Measurements from ENCODE around the gene TBC1D22A. TPM values are rescaled to one million over a fixed set of nuclear protein-coding genes. Genes with fewer than 3 reads are reported as not detected.

The TBC1D22A gene
- total and polyA plus RNA-seq, 4 donors = 4.1 to 12.4 (median 8.4) TPM

DNA sequence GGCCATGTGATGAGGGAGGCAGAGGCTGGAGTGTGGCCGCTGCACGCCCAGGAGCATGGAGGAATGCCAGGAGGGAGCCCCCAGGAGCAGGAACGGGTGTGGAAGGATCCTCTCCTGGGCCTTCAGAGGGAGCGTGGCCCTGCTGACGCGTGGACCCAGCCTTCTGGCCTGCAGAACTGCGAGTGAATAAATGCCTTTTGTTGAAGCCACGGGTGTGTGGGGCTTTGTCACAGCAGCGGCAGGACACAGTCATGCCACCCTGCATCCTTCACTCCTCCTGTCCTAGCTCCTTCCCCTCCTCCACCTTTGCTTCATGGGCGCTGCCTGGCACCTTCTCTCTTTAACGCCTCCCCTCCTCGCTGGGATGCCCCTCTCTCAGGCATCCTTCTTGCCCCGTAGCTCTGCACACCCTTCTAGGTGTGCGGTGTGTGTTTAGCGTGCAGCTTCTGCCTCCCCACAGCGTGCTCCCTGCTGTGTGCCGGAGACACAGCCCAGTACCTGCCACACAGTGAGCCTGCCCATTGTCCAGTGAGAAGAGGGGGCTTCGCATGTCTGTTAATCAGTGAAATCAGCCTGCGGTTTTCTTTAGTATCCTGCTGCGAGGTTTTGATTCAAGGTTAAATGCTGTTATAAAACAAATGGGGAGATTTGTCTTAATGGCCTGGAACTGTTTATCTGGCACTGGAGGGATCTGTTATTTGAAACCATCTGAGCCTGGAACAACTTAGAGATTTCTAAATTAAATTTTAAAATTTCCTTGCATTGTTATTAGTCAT lies 459.6 kb downstream of the TBC1D22A start:
- no peak for TF ChIP-seq FOXA2 (IDR thresholded peaks at IDR 0.05)
- no peak for TF ChIP-seq EGR1 (IDR thresholded peaks at IDR 0.05; ENCODE audit: low read depth in 2 of 2)
- TF ChIP-seq, protein P1, sequence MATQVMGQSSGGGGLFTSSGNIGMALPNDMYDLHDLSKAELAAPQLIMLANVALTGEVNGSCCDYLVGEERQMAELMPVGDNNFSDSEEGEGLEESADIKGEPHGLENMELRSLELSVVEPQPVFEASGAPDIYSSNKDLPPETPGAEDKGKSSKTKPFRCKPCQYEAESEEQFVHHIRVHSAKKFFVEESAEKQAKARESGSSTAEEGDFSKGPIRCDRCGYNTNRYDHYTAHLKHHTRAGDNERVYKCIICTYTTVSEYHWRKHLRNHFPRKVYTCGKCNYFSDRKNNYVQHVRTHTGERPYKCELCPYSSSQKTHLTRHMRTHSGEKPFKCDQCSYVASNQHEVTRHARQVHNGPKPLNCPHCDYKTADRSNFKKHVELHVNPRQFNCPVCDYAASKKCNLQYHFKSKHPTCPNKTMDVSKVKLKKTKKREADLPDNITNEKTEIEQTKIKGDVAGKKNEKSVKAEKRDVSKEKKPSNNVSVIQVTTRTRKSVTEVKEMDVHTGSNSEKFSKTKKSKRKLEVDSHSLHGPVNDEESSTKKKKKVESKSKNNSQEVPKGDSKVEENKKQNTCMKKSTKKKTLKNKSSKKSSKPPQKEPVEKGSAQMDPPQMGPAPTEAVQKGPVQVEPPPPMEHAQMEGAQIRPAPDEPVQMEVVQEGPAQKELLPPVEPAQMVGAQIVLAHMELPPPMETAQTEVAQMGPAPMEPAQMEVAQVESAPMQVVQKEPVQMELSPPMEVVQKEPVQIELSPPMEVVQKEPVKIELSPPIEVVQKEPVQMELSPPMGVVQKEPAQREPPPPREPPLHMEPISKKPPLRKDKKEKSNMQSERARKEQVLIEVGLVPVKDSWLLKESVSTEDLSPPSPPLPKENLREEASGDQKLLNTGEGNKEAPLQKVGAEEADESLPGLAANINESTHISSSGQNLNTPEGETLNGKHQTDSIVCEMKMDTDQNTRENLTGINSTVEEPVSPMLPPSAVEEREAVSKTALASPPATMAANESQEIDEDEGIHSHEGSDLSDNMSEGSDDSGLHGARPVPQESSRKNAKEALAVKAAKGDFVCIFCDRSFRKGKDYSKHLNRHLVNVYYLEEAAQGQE (IDR thresholded peaks at IDR 0.05) = no peak
- TF ChIP-seq, protein P2, sequence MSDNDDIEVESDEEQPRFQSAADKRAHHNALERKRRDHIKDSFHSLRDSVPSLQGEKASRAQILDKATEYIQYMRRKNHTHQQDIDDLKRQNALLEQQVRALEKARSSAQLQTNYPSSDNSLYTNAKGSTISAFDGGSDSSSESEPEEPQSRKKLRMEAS (IDR thresholded peaks at IDR 0.05) = no peak
- no peak for TF ChIP-seq HNF4G (IDR thresholded peaks at IDR 0.05)
- TF ChIP-seq FOXA1 (IDR thresholded peaks at IDR 0.05) = no peak
- TF ChIP-seq, protein P3, sequence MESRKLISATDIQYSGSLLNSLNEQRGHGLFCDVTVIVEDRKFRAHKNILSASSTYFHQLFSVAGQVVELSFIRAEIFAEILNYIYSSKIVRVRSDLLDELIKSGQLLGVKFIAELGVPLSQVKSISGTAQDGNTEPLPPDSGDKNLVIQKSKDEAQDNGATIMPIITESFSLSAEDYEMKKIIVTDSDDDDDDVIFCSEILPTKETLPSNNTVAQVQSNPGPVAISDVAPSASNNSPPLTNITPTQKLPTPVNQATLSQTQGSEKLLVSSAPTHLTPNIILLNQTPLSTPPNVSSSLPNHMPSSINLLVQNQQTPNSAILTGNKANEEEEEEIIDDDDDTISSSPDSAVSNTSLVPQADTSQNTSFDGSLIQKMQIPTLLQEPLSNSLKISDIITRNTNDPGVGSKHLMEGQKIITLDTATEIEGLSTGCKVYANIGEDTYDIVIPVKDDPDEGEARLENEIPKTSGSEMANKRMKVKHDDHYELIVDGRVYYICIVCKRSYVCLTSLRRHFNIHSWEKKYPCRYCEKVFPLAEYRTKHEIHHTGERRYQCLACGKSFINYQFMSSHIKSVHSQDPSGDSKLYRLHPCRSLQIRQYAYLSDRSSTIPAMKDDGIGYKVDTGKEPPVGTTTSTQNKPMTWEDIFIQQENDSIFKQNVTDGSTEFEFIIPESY (IDR thresholded peaks at IDR 0.05) = no peak
- no peak for TF ChIP-seq RXRA (IDR thresholded peaks at IDR 0.05)
- TF ChIP-seq, protein P4, sequence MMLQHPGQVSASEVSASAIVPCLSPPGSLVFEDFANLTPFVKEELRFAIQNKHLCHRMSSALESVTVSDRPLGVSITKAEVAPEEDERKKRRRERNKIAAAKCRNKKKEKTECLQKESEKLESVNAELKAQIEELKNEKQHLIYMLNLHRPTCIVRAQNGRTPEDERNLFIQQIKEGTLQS (IDR thresholded peaks at IDR 0.05) = no peak
- TF ChIP-seq, protein P5, sequence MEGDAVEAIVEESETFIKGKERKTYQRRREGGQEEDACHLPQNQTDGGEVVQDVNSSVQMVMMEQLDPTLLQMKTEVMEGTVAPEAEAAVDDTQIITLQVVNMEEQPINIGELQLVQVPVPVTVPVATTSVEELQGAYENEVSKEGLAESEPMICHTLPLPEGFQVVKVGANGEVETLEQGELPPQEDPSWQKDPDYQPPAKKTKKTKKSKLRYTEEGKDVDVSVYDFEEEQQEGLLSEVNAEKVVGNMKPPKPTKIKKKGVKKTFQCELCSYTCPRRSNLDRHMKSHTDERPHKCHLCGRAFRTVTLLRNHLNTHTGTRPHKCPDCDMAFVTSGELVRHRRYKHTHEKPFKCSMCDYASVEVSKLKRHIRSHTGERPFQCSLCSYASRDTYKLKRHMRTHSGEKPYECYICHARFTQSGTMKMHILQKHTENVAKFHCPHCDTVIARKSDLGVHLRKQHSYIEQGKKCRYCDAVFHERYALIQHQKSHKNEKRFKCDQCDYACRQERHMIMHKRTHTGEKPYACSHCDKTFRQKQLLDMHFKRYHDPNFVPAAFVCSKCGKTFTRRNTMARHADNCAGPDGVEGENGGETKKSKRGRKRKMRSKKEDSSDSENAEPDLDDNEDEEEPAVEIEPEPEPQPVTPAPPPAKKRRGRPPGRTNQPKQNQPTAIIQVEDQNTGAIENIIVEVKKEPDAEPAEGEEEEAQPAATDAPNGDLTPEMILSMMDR (IDR thresholded peaks at IDR 0.05; ENCODE audit: low read depth, low read length, missing input control) = no peak
- TF ChIP-seq NR2F2 (IDR thresholded peaks at IDR 0.05) = no peak
- no peak for TF ChIP-seq GABPA (IDR thresholded peaks at IDR 0.05 in 1 of 2, conservative IDR thresholded peaks at IDR 0.05 in 1 of 2)
- TF ChIP-seq YY1 (IDR thresholded peaks at IDR 0.05) = no peak
- TF ChIP-seq RAD21 (IDR thresholded peaks at IDR 0.05) = no peak
- no peak for TF ChIP-seq TAF1 (conservative IDR thresholded peaks at IDR 0.05)
- no peak for TF ChIP-seq SP1 (IDR thresholded peaks at IDR 0.05)
- 84% methylated on average over 20 of the region's 20 CpGs for WGBS
- no peaks in the 10 kb centered on the region for H3K27me3 ChIP-seq (ENCODE audit: control insufficient read depth in 4 of 4, insufficient read depth in 4 of 4, low read length in 3 of 4)
- H3K4me1 ChIP-seq (ENCODE audit: control insufficient read depth in 4 of 4, insufficient read depth in 4 of 4, low read length in 3 of 4) = no peaks in the 10 kb centered on the region
- DNase-seq (ENCODE audit: low spot score) = peak; percentile 27
- no peak overlapping the region for H3K9ac ChIP-seq (ENCODE audit: low read depth in 1 of 2, low read length in 2 of 2)
- H3K4me3 ChIP-seq (ENCODE audit: low read depth in 1 of 3, low read length in 3 of 3) = no peak overlapping the region
- H3K9me3 ChIP-seq (ENCODE audit: control insufficient read depth in 4 of 4, low read length in 3 of 4) = no peaks in the 10 kb centered on the region
- no peaks in the 10 kb centered on the region for H3K36me3 ChIP-seq (ENCODE audit: control insufficient read depth in 4 of 4, insufficient read depth in 3 of 4, low read depth in 1 of 4, low read length in 3 of 4)
- no peak overlapping the region for H3K27ac ChIP-seq (ENCODE audit: low read depth in 1 of 2, low read length in 2 of 2)

Other genes starting within 250 kb of the TBC1D22A start
- gene CELSR1, start 225.0 kb upstream of the TBC1D22A start, total RNA-seq = 1 to 10 TPM in 1 of 2 donors, under 1 TPM in 1; 0.37 to 1.6 TPM
- gene CELSR1, start 225.0 kb upstream of the TBC1D22A start, polyA plus RNA-seq = 1 to 10 TPM; 1.1 to 1.6 TPM
- 10 to 100 TPM; 15.9 to 27.3 TPM for gene GRAMD4, start 142.3 kb upstream of the TBC1D22A start, total RNA-seq
- 10 to 100 TPM in 1 of 2 donors, 1 to 10 TPM in 1; 2.7 to 53.5 TPM for gene GRAMD4, start 142.3 kb upstream of the TBC1D22A start, polyA plus RNA-seq
- 10 to 100 TPM in 1 of 2 donors, 1 to 10 TPM in 1; 9.6 to 24.3 TPM for gene CERK, start 24.4 kb upstream of the TBC1D22A start, total RNA-seq
- gene CERK, start 24.4 kb upstream of the TBC1D22A start, polyA plus RNA-seq = 10 to 100 TPM in 1 of 2 donors, 1 to 10 TPM in 1; 7.9 to 10.7 TPM